Measurements from ENCODE around the gene VAC14. TPM values are rescaled to one million over a fixed set of nuclear protein-coding genes. Genes with fewer than 3 reads are reported as not detected.

The VAC14 gene
- polyA plus RNA-seq, 3 donors: 20.7 to 49.4 (median 31.1) TPM

DNA sequence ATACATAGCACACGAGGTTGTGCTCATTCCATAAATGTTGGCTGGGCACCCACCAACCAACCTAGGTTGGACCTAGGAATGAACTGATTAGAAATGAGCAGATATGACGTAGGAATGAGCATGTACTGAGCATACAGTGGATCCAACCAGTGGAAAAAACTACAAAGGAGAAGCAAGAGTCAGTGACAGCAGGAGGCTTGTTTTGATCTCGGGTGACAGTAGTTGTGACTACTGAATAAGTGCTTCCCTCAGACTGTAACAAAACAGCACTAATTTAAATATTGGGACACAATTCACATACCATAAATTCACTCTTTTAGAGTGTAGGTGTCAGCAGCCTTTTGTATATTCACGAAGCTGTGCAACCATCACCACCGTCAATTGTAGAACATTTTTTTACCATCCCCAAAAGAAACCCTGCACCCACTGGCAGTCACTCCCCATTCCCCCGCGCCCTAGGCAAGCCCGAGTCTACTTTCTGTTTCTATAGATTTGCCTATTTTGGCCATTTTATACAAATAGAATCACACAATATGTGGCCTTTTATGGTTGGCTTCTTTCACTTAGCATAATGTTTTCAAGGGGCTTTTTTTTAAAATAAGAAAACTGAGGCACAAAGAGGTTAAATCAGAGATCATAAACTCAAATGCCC lies 7.0 kb downstream of the VAC14 start:
- Histone ChIP-seq H3K4me1 (ENCODE audit: control insufficient read depth in 1 of 2, insufficient read depth in 2 of 2, low read length in 2 of 2) (peaks cover 4 to 17% of the 10 kb centered on the region in 2 donors), H3K9me3 (replicated peaks in 1 of 2; ENCODE audit: control insufficient read depth in 1 of 2, insufficient read depth in 1 of 2, low read length in 2 of 2) (no peaks in the 10 kb centered on the region), H2AFZ (ENCODE audit: insufficient read depth, low read depth, low read length, poor library complexity, severe bottlenecking) (no peak overlapping the region), H3K27ac (ENCODE audit: low read depth in 1 of 2, low read length in 2 of 2) (no peak overlapping the region), H3K36me3 (replicated peaks in 1 of 2; ENCODE audit: control insufficient read depth in 1 of 2, insufficient read depth in 2 of 2, low read length in 2 of 2) (peaks cover 6 to 43% of the 10 kb centered on the region in 2 donors), H3K4me3 (replicated peaks in 1 of 3; ENCODE audit: low read depth in 2 of 3, low read length in 3 of 3) (no peak overlapping the region), H3K4me2 (replicated peaks; ENCODE audit: extremely low read depth, low read length, poor library complexity, severe bottlenecking) (no peak overlapping the region), H4K20me1 (ENCODE audit: insufficient read depth, low read length) (peaks cover 100% of the 10 kb centered on the region), H3K79me2 (ENCODE audit: insufficient read depth, low read length) (peaks cover 90% of the 10 kb centered on the region), H3K27me3 (ENCODE audit: control insufficient read depth in 2 of 2, insufficient read depth in 2 of 2, low read length in 2 of 2) (no peaks in the 10 kb centered on the region), H3K9ac (ENCODE audit: insufficient read depth, low read length, poor library complexity, severe bottlenecking) (no peak overlapping the region)
- no peak for DNase-seq
- intact Hi-C loops (cut with micrococcal nuclease): no loop called here
- peaks cover 33 to 43% of the 10 kb centered on the region in 2 donors for H3K36me3 Mint-ChIP-seq
- H3K27ac Mint-ChIP-seq: peak overlapping the region in 1 of 7 donors; percentile 52
- peaks cover 22% of the 10 kb centered on the region for H3K4me1 Mint-ChIP-seq
- no peak for TF ChIP-seq CTCF (IDR thresholded peaks at IDR 0.05)
- no peaks in the 10 kb centered on the region for H3K9me3 Mint-ChIP-seq
- H3K27me3 Mint-ChIP-seq (ENCODE audit: low read depth in 3 of 3): no peaks in the 10 kb centered on the region
- no peak overlapping the region for H3K4me3 Mint-ChIP-seq
- 100% methylated on average over 4 of the region's 8 CpGs for WGBS (ENCODE audit: insufficient coverage)

DNA sequence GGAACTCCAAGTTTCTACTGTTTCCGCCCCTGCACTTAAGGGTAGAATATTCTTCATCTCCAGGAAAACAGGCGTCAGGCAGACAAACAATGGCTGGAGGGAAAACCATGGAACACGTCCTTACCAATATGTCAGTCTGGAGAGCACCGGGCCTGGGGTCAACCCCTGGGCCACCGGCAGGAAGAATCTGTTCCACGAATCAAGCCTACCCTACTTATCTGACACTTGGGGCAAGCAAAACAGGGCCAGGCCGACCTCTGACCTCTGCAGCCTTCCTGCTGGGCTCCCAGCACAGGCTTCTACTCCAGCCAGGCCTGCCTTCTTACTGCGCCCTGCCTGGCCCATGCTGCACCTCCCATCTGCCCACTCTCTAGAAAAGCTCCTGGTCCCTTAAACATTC lies 10.1 kb downstream of the VAC14 start:
- H3K36me3 Mint-ChIP-seq: peaks cover 56 to 59% of the 10 kb centered on the region in 2 donors
- Histone ChIP-seq H3K36me3 (replicated peaks in 1 of 2; ENCODE audit: control insufficient read depth in 1 of 2, insufficient read depth in 2 of 2, low read length in 2 of 2) (peaks cover 20 to 61% of the 10 kb centered on the region in 2 donors), H4K20me1 (ENCODE audit: insufficient read depth, low read length) (peaks cover 100% of the 10 kb centered on the region), H3K9ac (ENCODE audit: insufficient read depth, low read length, poor library complexity, severe bottlenecking) (no peak overlapping the region), H3K4me2 (replicated peaks; ENCODE audit: extremely low read depth, low read length, poor library complexity, severe bottlenecking) (no peak overlapping the region), H3K9me3 (replicated peaks in 1 of 2; ENCODE audit: control insufficient read depth in 1 of 2, insufficient read depth in 1 of 2, low read length in 2 of 2) (no peaks in the 10 kb centered on the region), H3K4me1 (ENCODE audit: control insufficient read depth in 1 of 2, insufficient read depth in 2 of 2, low read length in 2 of 2) (no peaks in the 10 kb centered on the region), H3K27ac (ENCODE audit: low read depth in 1 of 2, low read length in 2 of 2) (no peak overlapping the region), H2AFZ (ENCODE audit: insufficient read depth, low read depth, low read length, poor library complexity, severe bottlenecking) (no peak overlapping the region), H3K79me2 (ENCODE audit: insufficient read depth, low read length) (peaks cover 68% of the 10 kb centered on the region), H3K4me3 (replicated peaks in 1 of 3; ENCODE audit: low read depth in 2 of 3, low read length in 3 of 3) (no peak overlapping the region), H3K27me3 (ENCODE audit: control insufficient read depth in 2 of 2, insufficient read depth in 2 of 2, low read length in 2 of 2) (no peaks in the 10 kb centered on the region)
- no peaks in the 10 kb centered on the region for H3K9me3 Mint-ChIP-seq
- peak overlapping the region in 4 of 7 donors; percentile 7 to 58 (median 19) for H3K27ac Mint-ChIP-seq
- no peak for TF ChIP-seq CTCF (IDR thresholded peaks at IDR 0.05)
- no peak overlapping the region for H3K4me3 Mint-ChIP-seq
- 97% methylated on average over 7 of the region's 8 CpGs for WGBS (ENCODE audit: insufficient coverage)
- intact Hi-C loops (cut with micrococcal nuclease): no loop called here
- H3K4me1 Mint-ChIP-seq: peaks cover 12% of the 10 kb centered on the region
- H3K27me3 Mint-ChIP-seq (ENCODE audit: low read depth in 3 of 3): no peaks in the 10 kb centered on the region
- no peak for DNase-seq
